GM12878 (cell line): ENCODE data around the gene PTPRD. TPM values are rescaled to one million over a fixed set of nuclear protein-coding genes. Genes with fewer than 3 reads are reported as not detected.

Experiments
- ATAC-seq: fragments of 200-7000 bp; cut with Tn5 transposase; 3 replicates; pipeline ENCODE4 v1.9.1; 2020; ENCODE audit warnings: mild to moderate bottlenecking, moderate library complexity
- BruUV-seq: library from RNA; stranded (reverse); fragments of 400-500 nt; replicated peaks from 2 replicates; lab custom pipeline; 2021; lab: Mats Ljungman, UMichigan
- CTCF ChIA-PET: fragments of 300-600 bp; sonication (Branson Sonifier 250); formaldehyde crosslinking; extraction: SDS; loops from one replicate; lab custom pipeline; 2021; ENCODE audit warnings: inconsistent platforms; lab: Yijun Ruan, JAX
- POLR2A ChIA-PET: fragments of 350-600 bp; formaldehyde crosslinking; extraction: SDS; loops from one replicate; lab custom pipeline; 2021; ENCODE audit warnings: inconsistent platforms; lab: Charles Lee
- RAD21 ChIA-PET: fragments of 300-600 bp; sonication (Branson Sonifier 250); formaldehyde crosslinking; loops from one replicate; lab custom pipeline; 2023; ENCODE audit warnings: antibody characterized with exemption; ENCODE audit not compliant: unreplicated experiment; lab: Charles Lee
- SMC1A ChIA-PET: fragments of 300-600 bp; sonication (Branson Sonifier 250); formaldehyde crosslinking; loops from one replicate; lab custom pipeline; 2023; ENCODE audit not compliant: unreplicated experiment, uncharacterized antibody; lab: Charles Lee
- DNase-seq: peaks from one replicate; pipeline ENCODE4 v3.0.0-alpha.2; 2011; ENCODE audit warnings: low read depth, low spot score
- FAIRE-seq: peaks from 3 replicates; lab custom pipeline; 2011; peaks lifted over from hg19 to GRCh38; lab: Jason Lieb, UNC
- H2AFZ ChIP-seq: 2 replicates; pipeline ENCODE4 v1.6.0; 2011; ENCODE audit warnings: low read depth, low read length, control low read depth; ENCODE audit not compliant: control insufficient read depth
- H3K27ac ChIP-seq: 2 replicates; pipeline ENCODE4 v1.5.1; 2011; ENCODE audit warnings: control low read depth; ENCODE audit not compliant: control insufficient read depth, insufficient read depth
- H3K27me3 ChIP-seq, 2 experiments: replicated peaks in 1 of 2; 2 replicates each; pipeline versions ENCODE4 v1.6.0 to v1.6.1; 2011; ENCODE audit warnings: low read length in 1 of 2; ENCODE audit not compliant: control insufficient read depth in 2 of 2, insufficient read depth in 2 of 2
- H3K36me3 ChIP-seq, 2 experiments: 2 replicates each; pipeline ENCODE4 v1.5.1; 2011; ENCODE audit warnings: low read length in 1 of 2; ENCODE audit not compliant: control insufficient read depth in 2 of 2, insufficient read depth in 2 of 2
- H3K4me1 ChIP-seq: 2 replicates; pipeline ENCODE4 v1.6.1; 2011; ENCODE audit warnings: mild to moderate bottlenecking, low read length, moderate library complexity, mixed read lengths; ENCODE audit not compliant: control insufficient read depth, insufficient read depth
- H3K4me2 ChIP-seq: 2 replicates; pipeline ENCODE4 v1.6.0; 2011; ENCODE audit warnings: control low read depth; ENCODE audit not compliant: control insufficient read depth, insufficient read depth
- H3K4me3 ChIP-seq: fragments of 200-600 bp; sonication (generic); 2 replicates; pipeline ENCODE4 v1.5.1; 2016
- H3K79me2 ChIP-seq: 2 replicates; pipeline ENCODE4 v1.6.0; 2011; ENCODE audit warnings: low read length; ENCODE audit not compliant: control insufficient read depth, insufficient read depth
- H3K9ac ChIP-seq: 2 replicates; pipeline ENCODE4 v1.8.0; 2011; ENCODE audit warnings: low read length, control low read depth, mixed read lengths; ENCODE audit not compliant: control insufficient read depth, insufficient read depth
- H3K9me3 ChIP-seq: replicated peaks from 3 replicates; pipeline ENCODE4 v1.5.1; 2011; ENCODE audit warnings: mild to moderate bottlenecking, low read length; ENCODE audit not compliant: control insufficient read depth, insufficient read depth
- H4K20me1 ChIP-seq: 2 replicates; pipeline ENCODE4 v1.6.0; 2011; ENCODE audit not compliant: control insufficient read depth, insufficient read depth
- BCL11A ChIP-seq: IDR thresholded peaks from 2 replicates; pipeline ENCODE4 v1.6.1; 2011; ENCODE audit warnings: low read depth, low read length
- CREM ChIP-seq: IDR thresholded peaks from 2 replicates; pipeline ENCODE4 v1.6.1; 2014; ENCODE audit warnings: antibody characterized with exemption, low read depth
- HDGF ChIP-seq: fragments of 450-650 bp; IDR thresholded peaks from 2 replicates; pipeline ENCODE4 v1.6.1; 2016; ENCODE audit warnings: antibody characterized with exemption
- MEF2B ChIP-seq: fragments of 450-650 bp; IDR thresholded peaks from 2 replicates; pipeline ENCODE4 v1.6.1; 2018; ENCODE audit warnings: mild to moderate bottlenecking, moderate library complexity; ENCODE audit not compliant: partially characterized antibody, poor library complexity, severe bottlenecking
- NFYB ChIP-seq: IDR thresholded peaks from 2 replicates; pipeline ENCODE4 v1.6.1; 2011; ENCODE audit warnings: low read depth, mild to moderate bottlenecking, low read length, improper control_type of control experiment, moderate library complexity; ENCODE audit not compliant: insufficient read depth
- PML ChIP-seq: IDR thresholded peaks from 2 replicates; pipeline ENCODE4 v1.6.1; 2012; ENCODE audit warnings: low read length, inconsistent platforms
- RB1 ChIP-seq: fragments of 450-650 bp; formaldehyde crosslinking; IDR thresholded peaks from 2 replicates; pipeline ENCODE4 v1.6.1; 2017; ENCODE audit warnings: mild to moderate bottlenecking, borderline replicate concordance
- SMC3 ChIP-seq: IDR thresholded peaks from 2 replicates; pipeline ENCODE4 v1.6.1; 2011; ENCODE audit warnings: low read length, improper control_type of control experiment, borderline replicate concordance
- YBX1 ChIP-seq: fragments of 450-650 bp; IDR thresholded peaks from 2 replicates; pipeline ENCODE4 v1.6.1; 2016; ENCODE audit warnings: antibody characterized with exemption
- ZBTB33 ChIP-seq: fragments of 450-650 bp; IDR thresholded peaks from 2 replicates; pipeline ENCODE4 v1.6.1; 2017; ENCODE audit warnings: mild to moderate bottlenecking
- ZBTB40 ChIP-seq: fragments of 450-650 bp; IDR thresholded peaks from 2 replicates; pipeline ENCODE4 v1.6.1; 2016; ENCODE audit warnings: mild to moderate bottlenecking, moderate library complexity, borderline replicate concordance
- WGBS: methylation state at CpG from one replicate; pipeline ENCODE4 v1.1.6; 2016; ENCODE audit warnings: low lambda C conversion rate; ENCODE audit not compliant: insufficient replicate concordance, insufficient coverage; ENCODE audit errors: missing lambda C conversion rate; 5-methylcytosine and 5-hydroxymethylcytosine counted together
- in situ Hi-C: fragments of 300-500 bp; cut with MboI; formaldehyde crosslinking; loops from 9 replicates; pipeline ENCODE4 v1.14.3; 2018; ENCODE audit warnings: mixed read lengths
- intact Hi-C: fragments of 100-400 bp; cut with micrococcal nuclease; formaldehyde crosslinking; loops from one replicate; pipeline ENCODE4 v1.14.2; 2022; ENCODE audit not compliant: unreplicated experiment
- polyA plus RNA-seq, 11 experiments: library from polyadenylated mRNA; depleted of rRNA in 4 of 11; unstranded in 6 of 11; stranded (reverse) in 5 of 11; fragments of >200 nt; fragmentation: Nextera tagmentation in 4 of 11; fragmentation: Illumina TruSeq in 1 of 11; extraction: Ambion mirVana in 4 of 11; extraction: Trizol in 1 of 11; gene quantifications; 1 replicate in 1 of 11; 2 replicates in 10 of 11; pipeline versions ENCODE4 v1.2.1 to v1.2.3, GENCODE V29; 2011 to 2016; ENCODE audit warnings: inconsistent platforms in 2 of 11, missing spikeins in 2 of 11, low read depth in 1 of 11
- total RNA-seq, 4 experiments: library from RNA; depleted of rRNA in 3 of 4; stranded (reverse); fragments of >200 nt in 3 of 4; fragmentation: Illumina TruSeq in 1 of 4; extraction: Trizol in 1 of 4; gene quantifications; 2 replicates each; pipeline versions ENCODE4 v1.2.1 to v1.2.3, GENCODE V29; 2013 to 2021

PTPRD gene
- total and polyA plus RNA-seq, 10 of the 15 experiments (the other 5 are each of a cell fraction or from before 2014, with no cell fraction given) = under 0.01 to 0.05 (median 0.01) TPM; not detected in 7

GRCh38 chr9:8802242-8802641, 1810.6 kb downstream of the PTPRD start:
- no peak overlapping the region for H3K27ac ChIP-seq
- RAD21 ChIA-PET = no interaction called here
- H3K9me3 ChIP-seq = no peaks in the 10 kb centered on the region
- DNase-seq (no peak), ATAC-seq (no peak), FAIRE-seq (no peak)
- 61% methylated on average over 4 of the region's 4 CpGs for WGBS
- H3K4me2 ChIP-seq = no peak overlapping the region
- no peak for TF ChIP-seq HDGF
- no peak for TF ChIP-seq ZBTB40
- TF ChIP-seq RB1 = no peak
- no peaks in the 10 kb centered on the region for H3K4me1 ChIP-seq
- CTCF ChIA-PET = no interaction called here
- intact Hi-C loops (no loop called here), in situ Hi-C loops (no loop called here)
- H2AFZ ChIP-seq = no peak overlapping the region
- H3K9ac ChIP-seq = no peak overlapping the region
- H3K36me3 ChIP-seq = no peaks in the 10 kb centered on the region
- SMC1A ChIA-PET = interaction anchor here (0.7 kb wide), 1 partner anchor 13 kb away, joined by 3 read pairs; no protein-coding TSS in a partner anchor
- no peaks in the 10 kb centered on the region for H4K20me1 ChIP-seq
- no peak overlapping the region for H3K4me3 ChIP-seq
- no peaks in the 10 kb centered on the region for H3K79me2 ChIP-seq
- POLR2A ChIA-PET = no interaction called here
- no TSS peak for BruUV-seq
- no peaks in the 10 kb centered on the region for H3K27me3 ChIP-seq

GRCh38 chr9:8800196-8800595, 1812.6 kb downstream of the PTPRD start:
- no peak overlapping the region for H2AFZ ChIP-seq
- ATAC-seq (no peak), DNase-seq (no peak), FAIRE-seq (no peak)
- no peak overlapping the region for H3K4me3 ChIP-seq
- in situ Hi-C loops (no loop called here), intact Hi-C loops (no loop called here)
- 8% methylated on average over 3 of the region's 3 CpGs for WGBS
- H3K79me2 ChIP-seq = no peaks in the 10 kb centered on the region
- H3K9ac ChIP-seq = no peak overlapping the region
- POLR2A ChIA-PET = no interaction called here
- no peaks in the 10 kb centered on the region for H3K27me3 ChIP-seq
- H3K27ac ChIP-seq = no peak overlapping the region
- BruUV-seq = no TSS peak
- H3K9me3 ChIP-seq = no peaks in the 10 kb centered on the region
- no peaks in the 10 kb centered on the region for H3K36me3 ChIP-seq
- H3K4me2 ChIP-seq = no peak overlapping the region
- CTCF ChIA-PET = no interaction called here
- no peaks in the 10 kb centered on the region for H4K20me1 ChIP-seq
- no peaks in the 10 kb centered on the region for H3K4me1 ChIP-seq
- RAD21 ChIA-PET = no interaction called here
- SMC1A ChIA-PET = no interaction called here
- TF ChIP-seq SMC3 (no peak), CREM (no peak), MEF2B (no peak), PML (no peak), ZBTB33 (no peak), YBX1 (no peak), NFYB (no peak), BCL11A (no peak)
